OCI-LY3 (cell line): ENCODE data around the gene FNDC11.
"Not testable (repeated sequence)": the region's sequence is repeated elsewhere in the genome, so short reads cannot be mapped to it uniquely, and the experiment has no call there.

ENCODE experiments used
- H2AFZ ChIP-seq: fragments of 200-600, 300-600 bp; shearing (Covaris generic); 2 replicates; pipeline ENCODE4 v1.6.0; 2014; ENCODE audit warnings: antibody characterized with exemption, low read depth, low read length
- H3K27ac ChIP-seq: fragments of 200-600, 300-600 bp; sonication (generic); 2 replicates; pipeline ENCODE4 v1.5.1; 2014; ENCODE audit warnings: mild to moderate bottlenecking, low read length, moderate library complexity, mixed read lengths
- H3K27me3 ChIP-seq: fragments of 200-600, 300-600 bp; sonication (generic); 2 replicates; pipeline ENCODE4 v1.6.1; 2014; ENCODE audit warnings: low read depth, low read length, mixed read lengths
- H3K36me3 ChIP-seq: fragments of 200-600, 300-600 bp; sonication (generic); replicated peaks from 2 replicates; pipeline ENCODE3; 2014; ENCODE audit warnings: low read depth, low read length, mixed read lengths
- H3K4me1 ChIP-seq: fragments of 300-600, 200-600 bp; sonication (generic); 2 replicates; pipeline ENCODE4 v1.6.1; 2014; ENCODE audit warnings: low read length, mixed read lengths
- H3K4me2 ChIP-seq: fragments of 200-600, 300-600 bp; sonication (generic); 2 replicates; pipeline ENCODE4 v1.6.1; 2014; ENCODE audit warnings: low read length, mixed read lengths
- H3K4me3 ChIP-seq: fragments of 300-600, 200-600 bp; sonication (generic); 2 replicates; pipeline ENCODE4 v1.5.1; 2014; ENCODE audit warnings: antibody characterized with exemption, mild to moderate bottlenecking, low read length, moderate library complexity
- H3K79me2 ChIP-seq: fragments of 300-600, 200-600 bp; shearing (Covaris generic); 2 replicates; pipeline ENCODE4 v1.6.1; 2014; ENCODE audit warnings: mild to moderate bottlenecking, low read length, mixed read lengths
- H3K9ac ChIP-seq: fragments of 300-600, 200-600 bp; shearing (Covaris generic); 2 replicates; pipeline ENCODE4 v1.6.0; 2014; ENCODE audit warnings: mild to moderate bottlenecking, low read length, moderate library complexity
- H3K9me3 ChIP-seq: fragments of 200-600, 300-600 bp; shearing (Covaris generic); 2 replicates; pipeline ENCODE4 v1.6.1; 2014; ENCODE audit warnings: low read length, mixed read lengths; ENCODE audit not compliant: insufficient read depth
- H4K20me1 ChIP-seq: fragments of 200-600, 300-600 bp; sonication (generic); 2 replicates; pipeline ENCODE4 v1.6.1; 2016; ENCODE audit warnings: low read length, mixed read lengths; ENCODE audit not compliant: insufficient read depth
- EZH2phosphoT487 ChIP-seq: fragments of 200-600 bp; shearing (Covaris generic); IDR thresholded peaks from 2 replicates; pipeline ENCODE4 v1.6.1; 2018; ENCODE audit warnings: antibody characterized with exemption, mixed run types, low read depth
- TF ChIP-seq, protein P1 (sequence below): fragments of 200-600, 300-600 bp; sonication (generic); IDR thresholded peaks from 2 replicates; pipeline ENCODE4 v1.5.1; 2014; ENCODE audit warnings: antibody characterized with exemption, low read length, low read depth

Gene FNDC11

DNA sequence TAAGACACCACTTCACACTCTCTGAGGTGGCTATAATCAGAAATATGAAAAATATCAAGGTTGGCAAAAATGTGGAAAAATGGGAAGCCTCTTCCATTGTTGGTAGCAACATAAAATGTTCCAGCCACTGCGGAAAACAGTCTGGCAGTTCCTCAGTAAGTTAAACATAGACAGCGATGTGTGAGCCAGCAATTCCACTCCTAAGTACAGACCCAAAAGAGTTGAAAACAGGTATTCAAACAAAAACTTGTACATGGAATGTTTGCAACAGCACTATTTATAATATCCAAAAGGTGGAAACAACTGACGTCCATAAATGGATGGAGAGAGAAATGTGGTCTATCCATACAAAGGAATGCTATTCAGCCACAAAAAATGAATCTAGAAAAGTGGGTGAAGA lies 40.8 kb upstream of the FNDC11 start:
- no peaks in the 10 kb centered on the region for H3K36me3 ChIP-seq
- H2AFZ ChIP-seq = no peak overlapping the region
- H3K9me3 ChIP-seq = no peaks in the 10 kb centered on the region
- H3K4me2 ChIP-seq = no peak overlapping the region
- H3K27me3 ChIP-seq = peaks cover 5% of the 10 kb centered on the region; the same call in 1 of the 2 replicates
- no peak overlapping the region for H3K4me3 ChIP-seq
- H4K20me1 ChIP-seq = no peaks in the 10 kb centered on the region
- H3K79me2 ChIP-seq = no peaks in the 10 kb centered on the region
- H3K4me1 ChIP-seq = no peaks in the 10 kb centered on the region
- no peak for TF ChIP-seq EZH2phosphoT487
- TF ChIP-seq, protein P1, sequence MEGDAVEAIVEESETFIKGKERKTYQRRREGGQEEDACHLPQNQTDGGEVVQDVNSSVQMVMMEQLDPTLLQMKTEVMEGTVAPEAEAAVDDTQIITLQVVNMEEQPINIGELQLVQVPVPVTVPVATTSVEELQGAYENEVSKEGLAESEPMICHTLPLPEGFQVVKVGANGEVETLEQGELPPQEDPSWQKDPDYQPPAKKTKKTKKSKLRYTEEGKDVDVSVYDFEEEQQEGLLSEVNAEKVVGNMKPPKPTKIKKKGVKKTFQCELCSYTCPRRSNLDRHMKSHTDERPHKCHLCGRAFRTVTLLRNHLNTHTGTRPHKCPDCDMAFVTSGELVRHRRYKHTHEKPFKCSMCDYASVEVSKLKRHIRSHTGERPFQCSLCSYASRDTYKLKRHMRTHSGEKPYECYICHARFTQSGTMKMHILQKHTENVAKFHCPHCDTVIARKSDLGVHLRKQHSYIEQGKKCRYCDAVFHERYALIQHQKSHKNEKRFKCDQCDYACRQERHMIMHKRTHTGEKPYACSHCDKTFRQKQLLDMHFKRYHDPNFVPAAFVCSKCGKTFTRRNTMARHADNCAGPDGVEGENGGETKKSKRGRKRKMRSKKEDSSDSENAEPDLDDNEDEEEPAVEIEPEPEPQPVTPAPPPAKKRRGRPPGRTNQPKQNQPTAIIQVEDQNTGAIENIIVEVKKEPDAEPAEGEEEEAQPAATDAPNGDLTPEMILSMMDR = no peak
- no peak overlapping the region for H3K9ac ChIP-seq
- H3K27ac ChIP-seq = no peak overlapping the region

DNA sequence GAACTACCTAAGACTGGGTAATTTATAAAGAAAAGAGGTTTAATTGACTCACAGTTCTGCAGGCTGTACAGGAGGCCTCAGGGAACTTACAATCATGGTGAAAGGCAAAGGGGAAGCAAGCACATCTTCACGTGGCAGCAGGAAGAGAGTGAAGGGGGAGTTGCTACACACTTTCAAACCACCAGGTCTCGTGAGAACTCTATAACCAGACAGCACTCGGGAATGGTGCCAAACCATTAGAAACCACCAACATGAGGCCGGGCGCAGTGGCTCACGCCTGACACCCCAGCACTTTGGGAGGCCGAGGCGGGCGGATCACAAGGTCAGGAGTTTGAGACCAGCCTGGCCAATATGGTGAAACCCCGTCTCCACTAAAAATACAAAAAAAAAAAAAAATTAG lies 39.4 kb upstream of the FNDC11 start:
- not testable (repeated sequence) for H3K9ac ChIP-seq

DNA sequence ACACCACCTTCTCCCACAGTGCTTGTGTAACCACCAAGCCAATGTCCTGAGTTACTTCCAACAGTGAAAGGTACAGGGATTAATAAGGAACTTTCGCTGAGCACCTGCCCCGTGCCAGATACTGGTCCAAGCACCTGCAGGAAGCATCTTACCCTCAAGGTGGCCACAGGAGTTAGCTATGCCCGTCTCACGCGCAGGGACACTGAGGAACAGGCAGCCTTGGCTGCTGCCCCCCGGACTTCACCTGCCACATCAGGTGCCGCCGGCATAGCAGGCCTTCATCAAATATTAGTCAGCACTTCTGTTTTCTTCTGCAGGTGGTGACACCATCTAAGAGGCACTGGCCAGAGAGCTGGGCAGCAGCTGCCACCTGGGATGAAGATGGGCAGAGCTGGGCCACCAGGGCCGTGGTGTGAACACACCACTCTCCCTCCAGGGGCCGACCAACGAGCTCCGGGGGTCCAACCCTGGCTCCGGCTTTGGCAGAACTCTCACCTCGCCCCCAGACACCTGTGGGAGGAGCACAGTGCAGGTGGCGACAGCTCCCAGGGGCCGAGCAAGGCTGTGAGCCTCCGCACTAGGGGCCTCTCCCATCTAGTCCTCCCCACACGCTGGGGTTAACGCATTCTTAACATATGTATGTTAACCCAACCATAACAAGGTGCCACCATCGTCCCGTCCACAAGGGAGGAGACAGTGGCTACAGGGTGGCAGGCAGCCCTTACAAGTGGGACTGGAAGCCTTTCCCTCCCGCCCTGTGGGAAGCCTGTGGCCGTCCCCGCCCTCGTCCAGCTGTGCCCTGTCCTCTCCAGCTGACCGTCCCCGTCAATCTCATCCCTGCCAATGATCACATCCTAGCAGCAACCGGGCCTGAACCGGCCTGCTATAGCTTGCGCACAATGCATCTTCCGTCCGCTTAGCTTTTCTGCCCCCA lies 36.3 kb upstream of the FNDC11 start:
- Histone ChIP-seq H4K20me1 (no peaks in the 10 kb centered on the region), H3K4me1 (no peaks in the 10 kb centered on the region), H3K27ac (no peak overlapping the region), H3K27me3 (peaks cover 5% of the 10 kb centered on the region; the same call in 1 of the 2 replicates), H3K79me2 (no peaks in the 10 kb centered on the region), H3K4me3 (no peak overlapping the region), H3K36me3 (no peaks in the 10 kb centered on the region), H3K4me2 (no peak overlapping the region), H3K9ac (no peak overlapping the region), H2AFZ (no peak overlapping the region), H3K9me3 (no peaks in the 10 kb centered on the region)
- TF ChIP-seq, protein P1 = no peak

More for the DNA sequence above, 39.4 kb upstream of the FNDC11 start:
- not testable (repeated sequence) for H4K20me1 ChIP-seq, H3K9me3 ChIP-seq, H2AFZ ChIP-seq, H3K79me2 ChIP-seq, H3K4me1 ChIP-seq, H3K4me2 ChIP-seq, H3K4me3 ChIP-seq, H3K27me3 ChIP-seq, H3K36me3 ChIP-seq, H3K27ac ChIP-seq

DNA sequence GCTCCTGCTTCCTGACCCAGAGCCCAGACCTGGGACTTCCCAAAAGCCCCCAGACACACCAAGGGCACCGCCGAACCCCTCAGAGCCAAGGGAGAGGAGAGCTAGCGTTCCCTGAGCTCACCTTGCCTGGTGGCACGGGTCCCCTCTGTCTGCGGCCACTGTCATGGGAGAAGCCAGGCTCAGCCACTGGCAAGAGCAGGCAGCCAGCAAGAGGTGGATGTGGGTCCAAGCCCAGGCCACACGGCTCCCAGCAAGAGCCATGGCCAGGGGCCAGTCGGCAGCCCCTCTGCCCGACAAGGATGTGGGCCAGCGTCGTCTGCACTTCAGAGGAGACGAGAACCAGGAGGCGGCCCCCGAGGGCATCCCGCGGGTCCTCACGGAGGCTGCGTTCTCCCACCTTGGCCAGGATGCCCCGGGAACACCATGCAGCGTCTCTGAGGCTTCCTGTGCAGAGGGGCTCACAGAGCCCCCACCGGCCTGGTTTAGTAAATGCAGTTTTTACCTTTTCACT lies 35.6 kb upstream of the FNDC11 start:
- no peak overlapping the region for H3K9ac ChIP-seq
- no peak overlapping the region for H3K4me2 ChIP-seq
- no peak overlapping the region for H3K4me3 ChIP-seq
- no peak overlapping the region for H3K27ac ChIP-seq
- H3K36me3 ChIP-seq = no peaks in the 10 kb centered on the region
- H3K79me2 ChIP-seq = no peaks in the 10 kb centered on the region
- H2AFZ ChIP-seq = no peak overlapping the region
- H3K4me1 ChIP-seq = no peaks in the 10 kb centered on the region
- TF ChIP-seq, protein P1 = no peak
- no peak for TF ChIP-seq EZH2phosphoT487
- H4K20me1 ChIP-seq = no peaks in the 10 kb centered on the region
- H3K27me3 ChIP-seq = peaks cover 2% of the 10 kb centered on the region; the same call in 1 of the 2 replicates
- H3K9me3 ChIP-seq = peaks cover under 1% of the 10 kb centered on the region; the same call in 1 of the 2 replicates
